Measurements from ENCODE around the gene CNKSR3.

CNKSR3 gene

DNA sequence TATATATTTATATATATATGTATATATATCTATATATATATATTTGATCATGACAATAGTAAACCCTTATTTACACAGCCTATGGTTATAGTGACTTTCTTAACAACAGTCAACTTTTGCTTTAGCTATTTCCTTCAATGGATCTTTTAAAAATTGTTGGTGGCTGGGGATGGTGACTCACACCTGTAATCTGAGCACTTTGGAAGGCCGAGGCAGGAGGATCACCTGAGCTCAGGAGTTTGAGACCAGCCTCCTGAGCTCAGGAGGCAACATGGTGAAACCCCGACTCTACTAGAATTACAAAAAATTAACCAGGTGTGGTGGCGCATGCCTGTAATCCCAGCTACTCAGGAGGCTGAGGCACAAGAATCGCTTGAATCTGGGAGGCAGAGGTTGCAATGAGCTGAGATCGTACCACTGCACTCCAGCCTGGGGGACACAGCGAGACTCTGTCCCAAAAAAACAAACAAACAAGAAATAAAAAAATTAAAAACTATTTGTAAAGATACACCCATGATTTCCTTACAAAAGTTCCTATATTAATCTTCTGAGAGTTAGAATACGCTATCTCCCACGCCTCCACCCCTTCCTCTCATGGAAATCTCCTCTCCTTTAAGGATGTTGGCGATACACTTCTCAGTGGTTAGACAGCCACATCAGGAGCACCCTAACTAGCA lies 29.2 kb upstream of the CNKSR3 start:
- H3K27me3 ChIP-seq = no peaks in the 10 kb centered on the region
- no peak overlapping the region for H3K4me3 ChIP-seq
- intact Hi-C loops (cut with DNase I; ENCODE audit: low total_unique reads) = no loop called here
- no peaks in the 10 kb centered on the region for H3K36me3 ChIP-seq
- DNase-seq = no peak
- TF ChIP-seq, protein P1, sequence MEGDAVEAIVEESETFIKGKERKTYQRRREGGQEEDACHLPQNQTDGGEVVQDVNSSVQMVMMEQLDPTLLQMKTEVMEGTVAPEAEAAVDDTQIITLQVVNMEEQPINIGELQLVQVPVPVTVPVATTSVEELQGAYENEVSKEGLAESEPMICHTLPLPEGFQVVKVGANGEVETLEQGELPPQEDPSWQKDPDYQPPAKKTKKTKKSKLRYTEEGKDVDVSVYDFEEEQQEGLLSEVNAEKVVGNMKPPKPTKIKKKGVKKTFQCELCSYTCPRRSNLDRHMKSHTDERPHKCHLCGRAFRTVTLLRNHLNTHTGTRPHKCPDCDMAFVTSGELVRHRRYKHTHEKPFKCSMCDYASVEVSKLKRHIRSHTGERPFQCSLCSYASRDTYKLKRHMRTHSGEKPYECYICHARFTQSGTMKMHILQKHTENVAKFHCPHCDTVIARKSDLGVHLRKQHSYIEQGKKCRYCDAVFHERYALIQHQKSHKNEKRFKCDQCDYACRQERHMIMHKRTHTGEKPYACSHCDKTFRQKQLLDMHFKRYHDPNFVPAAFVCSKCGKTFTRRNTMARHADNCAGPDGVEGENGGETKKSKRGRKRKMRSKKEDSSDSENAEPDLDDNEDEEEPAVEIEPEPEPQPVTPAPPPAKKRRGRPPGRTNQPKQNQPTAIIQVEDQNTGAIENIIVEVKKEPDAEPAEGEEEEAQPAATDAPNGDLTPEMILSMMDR (IDR thresholded peaks at IDR 0.05) = no peak
- no peaks in the 10 kb centered on the region for H3K9me3 ChIP-seq
- H3K4me1 ChIP-seq = peaks cover 0 to 13% (median 0%) of the 10 kb centered on the region in 4 donors
- H3K27ac ChIP-seq = no peak overlapping the region

DNA sequence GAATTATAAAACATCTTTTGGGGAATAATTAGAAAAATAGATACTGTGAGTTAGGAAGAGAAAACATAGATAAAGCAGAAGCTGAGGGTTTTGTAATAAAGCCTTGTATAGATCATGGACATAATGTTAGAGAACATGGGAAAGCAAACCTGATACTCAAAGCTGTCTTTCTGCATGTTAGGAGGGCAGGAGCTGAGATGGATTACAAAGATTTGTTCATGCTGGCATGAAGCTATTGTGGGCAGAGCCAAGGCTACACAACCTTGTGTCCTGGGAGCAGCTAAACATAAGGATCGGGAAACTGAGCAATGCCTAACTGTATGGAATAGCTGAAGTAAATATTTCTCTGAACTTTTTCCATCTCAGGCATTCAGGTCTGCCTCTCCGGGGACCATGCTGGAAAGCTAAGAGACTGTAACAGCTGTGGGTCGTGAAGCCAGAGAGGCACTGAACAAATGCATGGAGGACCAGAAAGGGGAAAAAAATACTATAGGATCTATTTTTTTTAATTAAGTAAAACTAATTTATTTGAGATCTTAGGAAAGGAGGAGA lies 28.2 kb upstream of the CNKSR3 start:
- no peaks in the 10 kb centered on the region for H3K36me3 ChIP-seq
- H3K27ac ChIP-seq = no peak overlapping the region
- H3K4me1 ChIP-seq = peaks cover 0 to 13% (median 0%) of the 10 kb centered on the region in 4 donors
- no peak overlapping the region for H3K4me3 ChIP-seq
- intact Hi-C loops (cut with DNase I; ENCODE audit: low total_unique reads) = no loop called here
- no peaks in the 10 kb centered on the region for H3K9me3 ChIP-seq
- DNase-seq = no peak
- H3K27me3 ChIP-seq = no peaks in the 10 kb centered on the region
- TF ChIP-seq, protein P1 (IDR thresholded peaks at IDR 0.05) = no peak

DNA sequence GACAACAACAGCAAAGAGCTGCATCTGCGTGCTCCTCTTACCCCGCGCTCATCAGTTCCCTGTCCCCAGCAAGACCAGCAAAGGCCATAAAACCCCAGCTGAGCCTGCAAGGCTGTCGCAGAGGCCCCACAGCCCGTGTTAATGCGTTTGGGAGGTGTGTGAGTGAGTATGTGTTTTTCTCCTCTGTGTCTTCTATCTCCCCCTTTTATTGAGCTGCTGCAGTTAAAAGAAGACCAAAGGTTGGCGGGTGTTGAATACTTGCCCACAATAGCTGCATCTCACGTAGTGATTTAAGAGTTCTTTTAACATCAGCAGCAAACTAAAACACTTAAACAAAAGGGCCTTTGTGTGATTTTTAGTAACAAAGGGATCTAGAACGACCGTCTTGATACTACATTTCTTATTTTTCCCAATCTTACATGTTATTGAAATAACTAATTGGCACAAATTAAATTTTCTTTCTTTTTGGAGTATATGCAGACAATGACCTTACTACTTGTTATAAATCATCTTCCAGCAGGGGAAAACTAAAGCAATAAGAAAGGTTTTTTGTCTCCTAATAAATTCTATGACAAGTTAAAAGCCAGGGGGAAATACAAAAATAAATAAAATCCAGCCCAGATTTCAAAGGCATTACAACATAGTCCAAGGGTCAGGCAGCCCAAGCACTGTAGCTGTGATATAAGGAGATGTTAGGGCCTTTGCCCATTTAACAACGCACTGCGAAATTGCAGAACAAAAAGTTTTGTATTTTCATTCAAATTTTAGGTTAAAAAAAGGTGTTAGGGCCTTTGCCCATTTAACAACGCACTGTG lies 27.2 kb upstream of the CNKSR3 start:
- no peaks in the 10 kb centered on the region for H3K9me3 ChIP-seq
- DNase-seq = no peak
- H3K4me1 ChIP-seq = peaks cover 0 to 13% (median 0%) of the 10 kb centered on the region in 4 donors
- H3K4me3 ChIP-seq = no peak overlapping the region
- intact Hi-C loops (cut with DNase I; ENCODE audit: low total_unique reads) = no loop called here
- H3K27ac ChIP-seq = no peak overlapping the region
- no peaks in the 10 kb centered on the region for H3K27me3 ChIP-seq
- no peaks in the 10 kb centered on the region for H3K36me3 ChIP-seq
- TF ChIP-seq, protein P1 (IDR thresholded peaks at IDR 0.05) = no peak

DNA sequence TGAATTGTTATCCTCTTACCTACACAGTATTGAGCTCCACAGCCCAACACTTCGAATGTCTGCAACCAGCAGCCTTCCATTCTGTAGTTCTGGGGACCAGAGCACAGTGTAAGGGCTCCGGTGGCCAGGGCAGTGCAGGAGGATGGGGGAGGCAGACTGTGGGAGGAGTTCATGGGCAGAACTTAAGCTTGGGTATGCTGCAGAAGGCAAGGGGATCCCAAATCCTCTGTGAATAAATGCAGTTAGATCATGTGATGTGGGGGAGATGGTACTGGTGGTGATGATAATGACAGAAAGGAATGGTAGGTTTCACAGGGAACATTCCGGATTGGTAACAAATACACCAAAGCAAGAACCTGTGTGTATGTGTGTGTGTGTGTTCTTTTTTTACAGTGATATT lies 26.5 kb upstream of the CNKSR3 start:
- no peak overlapping the region for H3K4me3 ChIP-seq
- peaks cover 0 to 13% (median 0%) of the 10 kb centered on the region in 4 donors for H3K4me1 ChIP-seq
- no peaks in the 10 kb centered on the region for H3K27me3 ChIP-seq
- no peaks in the 10 kb centered on the region for H3K9me3 ChIP-seq
- intact Hi-C loops (cut with DNase I; ENCODE audit: low total_unique reads) = no loop called here
- H3K36me3 ChIP-seq = no peaks in the 10 kb centered on the region
- DNase-seq = no peak
- H3K27ac ChIP-seq = no peak overlapping the region
- TF ChIP-seq, protein P1 (IDR thresholded peaks at IDR 0.05) = no peak

DNA sequence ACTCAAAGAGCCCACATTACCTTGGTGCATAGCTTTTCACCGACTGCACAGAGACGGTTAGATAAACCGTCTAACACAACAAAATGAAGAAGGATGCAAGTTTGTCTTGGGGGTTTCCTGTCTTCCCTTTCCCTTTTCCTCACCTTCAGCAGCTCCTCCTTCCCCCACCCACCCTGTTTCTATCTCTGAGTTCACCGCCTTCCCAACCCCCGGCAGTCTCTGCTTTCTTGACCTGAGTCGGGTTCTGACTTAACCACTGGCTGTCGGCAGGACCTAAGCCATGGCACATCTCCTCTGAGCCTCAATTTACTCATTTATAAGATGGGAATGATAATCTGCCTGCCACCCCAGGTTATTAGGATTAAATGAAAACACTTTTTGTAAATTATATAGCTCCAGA lies 25.8 kb upstream of the CNKSR3 start:
- H3K27me3 ChIP-seq = no peaks in the 10 kb centered on the region
- H3K36me3 ChIP-seq = no peaks in the 10 kb centered on the region
- intact Hi-C loops (cut with DNase I; ENCODE audit: low total_unique reads) = no loop called here
- TF ChIP-seq, protein P1 (IDR thresholded peaks at IDR 0.05) = no peak
- no peak overlapping the region for H3K4me3 ChIP-seq
- DNase-seq = no peak
- H3K27ac ChIP-seq = no peak overlapping the region
- peaks cover 0 to 13% (median 0%) of the 10 kb centered on the region in 4 donors for H3K4me1 ChIP-seq
- no peaks in the 10 kb centered on the region for H3K9me3 ChIP-seq

Measured in tibial artery (tissue), 4 donors.